GM18870 (cell line): Measurements from ENCODE around the gene OR10W1.
A peak's percentile ranks its signal among the peaks of the same experiment; 100 is the strongest.

ENCODE experiments used
- ATAC-seq: cut with Tn5 transposase; IDR thresholded peaks from one replicate; pipeline ENCODE4 v1.9.1; 2021; ENCODE audit warnings: moderate library complexity; ENCODE audit not compliant: unreplicated experiment

OR10W1 gene

GRCh38 chr11:58268142-58268541, at the start of gene OR10W1:
Gene OR10W1, minus strand, starts transcription at chr11:58268260. Its CDS starts 402 bp downstream, at chr11:58267858.
- ATAC-seq: no peak

- peak; percentile 80 for ATAC-seq
Observed at GRCh38 chr11:58316142-58316541, 48.1 kb upstream of the OR10W1 start.

- no peak for ATAC-seq
Observed at GRCh38 chr11:58301576-58301975, 33.5 kb upstream of the OR10W1 start.

GRCh38 chr11:58292017-58292416, 24.0 kb upstream of the OR10W1 start:
- ATAC-seq: no peak

- no peak for ATAC-seq
Observed at GRCh38 chr11:58289266-58289665, 21.2 kb upstream of the OR10W1 start.

GRCh38 chr11:58286249-58286648, 18.2 kb upstream of the OR10W1 start:
- peak; percentile 67 for ATAC-seq

GRCh38 chr11:58285483-58286040, 17.5 kb upstream of the OR10W1 start:
- ATAC-seq: no peak

GRCh38 chr11:58276151-58276550, 8.1 kb upstream of the OR10W1 start:
- no peak for ATAC-seq

- ATAC-seq: no peak
Observed at GRCh38 chr11:58275002-58275401, 6.9 kb upstream of the OR10W1 start.

GRCh38 chr11:58259983-58260382, 8.1 kb downstream of the OR10W1 start:
- no peak for ATAC-seq

- ATAC-seq: no peak
Observed at GRCh38 chr11:58254936-58255335, 13.1 kb downstream of the OR10W1 start.

GRCh38 chr11:58243954-58244353, 24.1 kb downstream of the OR10W1 start:
- no peak for ATAC-seq

- ATAC-seq: no peak
Observed at GRCh38 chr11:58227956-58228615, 40.0 kb downstream of the OR10W1 start.

- ATAC-seq: no peak
Observed at GRCh38 chr11:58222721-58223120, 45.3 kb downstream of the OR10W1 start.
